ENCODE measurements around the gene UCN2.

DNA sequence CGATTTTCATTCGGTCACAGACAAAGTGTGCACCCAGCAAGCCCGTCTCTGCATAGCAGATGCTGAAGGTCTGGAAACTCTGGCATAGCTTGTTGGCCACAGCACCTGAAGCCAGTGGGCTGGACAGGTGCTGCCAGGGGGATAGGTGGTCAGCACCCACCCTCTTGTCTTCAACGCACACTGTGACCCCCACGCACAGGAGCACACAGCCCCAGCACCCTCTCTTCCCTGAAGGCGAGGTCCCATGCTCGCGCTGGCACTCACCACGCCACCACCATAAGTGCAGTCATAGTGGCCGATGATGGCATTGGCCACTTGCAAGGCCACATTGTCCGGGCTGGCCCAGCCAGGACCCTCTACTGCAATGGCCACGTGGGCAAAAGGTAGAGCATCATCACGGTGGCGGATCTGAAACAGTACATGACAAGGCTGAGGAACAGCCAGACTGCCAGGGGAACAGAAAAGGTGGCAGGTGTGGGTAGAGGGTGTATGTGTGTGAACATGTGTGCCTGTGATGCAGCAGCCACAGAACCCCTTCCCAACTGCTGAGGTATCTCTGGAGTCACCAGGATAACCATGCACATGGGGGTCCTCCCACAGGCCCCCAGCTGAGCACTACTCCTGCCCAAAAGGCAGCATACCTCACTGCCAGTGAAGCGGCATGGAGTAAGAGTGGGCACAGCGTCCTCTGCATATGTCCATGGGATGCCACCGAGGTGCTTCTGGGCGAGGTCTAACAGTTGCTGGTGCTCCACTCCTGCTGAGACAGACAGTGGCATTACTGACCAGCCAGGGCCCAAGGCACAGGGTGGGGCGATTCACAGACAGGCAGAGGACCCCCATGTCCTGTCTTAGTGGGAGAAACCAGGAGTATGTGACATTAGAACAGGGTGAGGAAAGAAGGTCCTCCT lies 37.4 kb upstream of the UCN2 start:
- TF ChIP-seq POLR2A (IDR thresholded peaks at IDR 0.05) (no peak), POLR2AphosphoS5 (IDR thresholded peaks at IDR 0.05) (no peak)
- TF ChIP-seq, protein P1, sequence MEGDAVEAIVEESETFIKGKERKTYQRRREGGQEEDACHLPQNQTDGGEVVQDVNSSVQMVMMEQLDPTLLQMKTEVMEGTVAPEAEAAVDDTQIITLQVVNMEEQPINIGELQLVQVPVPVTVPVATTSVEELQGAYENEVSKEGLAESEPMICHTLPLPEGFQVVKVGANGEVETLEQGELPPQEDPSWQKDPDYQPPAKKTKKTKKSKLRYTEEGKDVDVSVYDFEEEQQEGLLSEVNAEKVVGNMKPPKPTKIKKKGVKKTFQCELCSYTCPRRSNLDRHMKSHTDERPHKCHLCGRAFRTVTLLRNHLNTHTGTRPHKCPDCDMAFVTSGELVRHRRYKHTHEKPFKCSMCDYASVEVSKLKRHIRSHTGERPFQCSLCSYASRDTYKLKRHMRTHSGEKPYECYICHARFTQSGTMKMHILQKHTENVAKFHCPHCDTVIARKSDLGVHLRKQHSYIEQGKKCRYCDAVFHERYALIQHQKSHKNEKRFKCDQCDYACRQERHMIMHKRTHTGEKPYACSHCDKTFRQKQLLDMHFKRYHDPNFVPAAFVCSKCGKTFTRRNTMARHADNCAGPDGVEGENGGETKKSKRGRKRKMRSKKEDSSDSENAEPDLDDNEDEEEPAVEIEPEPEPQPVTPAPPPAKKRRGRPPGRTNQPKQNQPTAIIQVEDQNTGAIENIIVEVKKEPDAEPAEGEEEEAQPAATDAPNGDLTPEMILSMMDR (IDR thresholded peaks at IDR 0.05) = no peak

Measured in transverse colon (tissue), 4 donors.